Mucosa of descending colon (tissue), 3 donors: ENCODE measurements around the gene INTS3. TPM values are rescaled to one million over a fixed set of nuclear protein-coding genes. Genes with fewer than 3 reads are reported as not detected.

ENCODE experiments used
- ATAC-seq: fragments of 200-7000 bp; cut with Tn5 transposase; one replicate; pipeline ENCODE4 v1.9.1; 2020; ENCODE audit warnings: mild to moderate bottlenecking, moderate library complexity
- DNase-seq, 3 donors: peaks; one replicate each; pipeline ENCODE4 v3.0.0-alpha.2; 2020
- H3K36me3 ChIP-seq: fragments of 200-600 bp; one replicate; pipeline ENCODE4 v1.8.0; 2021; ENCODE audit warnings: low read depth, mild to moderate bottlenecking
- H3K4me1 ChIP-seq: fragments of 200-600 bp; one replicate; pipeline ENCODE4 v1.8.0; 2021; ENCODE audit warnings: low read depth, mild to moderate bottlenecking
- H3K4me3 ChIP-seq: fragments of 200-600 bp; one replicate; pipeline ENCODE4 v1.8.0; 2021; ENCODE audit warnings: mild to moderate bottlenecking
- H3K9me3 ChIP-seq: fragments of 200-600 bp; one replicate; pipeline ENCODE4 v1.8.0; 2021; ENCODE audit warnings: mild to moderate bottlenecking
- intact Hi-C, 2 donors: fragments of 100-400 bp; cut with DNase I in 1 of 2; cut with micrococcal nuclease in 1 of 2; formaldehyde crosslinking; loops; one replicate each; pipeline versions ENCODE4 v1.11.0 to v1.11.1; 2022; cut with DNase I, micrococcal nuclease
- total RNA-seq, 3 donors: library from RNA; stranded (reverse); fragmentation: NEBNext Ultra II Directional in 2 of 3; extraction: Animal tissue kit (Norgen Biotek cat#: 25700) in 2 of 3; gene quantifications; one replicate each; pipeline versions ENCODE4 v1.2.1 to v1.2.4, GENCODE V29; 2021 to 2023
- TF ChIP-seq, protein P1 (sequence below): fragments of 200-600 bp; IDR thresholded peaks from one replicate; pipeline ENCODE4 v1.8.0; 2022; ENCODE audit warnings: antibody characterized with exemption, mild to moderate bottlenecking
- donor health status: DM: no; HTN: no; CAD: no; lungs with moderate emphysema.
- donor health status: DM: no; HTN: no; CAD: no.
- donor health status: DM: no; HTN: yes; CAD: no.

INTS3 gene
- total RNA-seq, 3 donors from 2014 or later = 30.6 to 52.3 (median 36.1) TPM

- no peak for ATAC-seq
- peak in 1 of 3 donors; percentile 40 for DNase-seq
- Histone ChIP-seq H3K4me1 (peaks cover 4% of the 10 kb centered on the region), H3K36me3 (no peaks in the 10 kb centered on the region), H3K9me3 (no peaks in the 10 kb centered on the region), H3K4me3 (no peak overlapping the region)
- TF ChIP-seq, protein P1, sequence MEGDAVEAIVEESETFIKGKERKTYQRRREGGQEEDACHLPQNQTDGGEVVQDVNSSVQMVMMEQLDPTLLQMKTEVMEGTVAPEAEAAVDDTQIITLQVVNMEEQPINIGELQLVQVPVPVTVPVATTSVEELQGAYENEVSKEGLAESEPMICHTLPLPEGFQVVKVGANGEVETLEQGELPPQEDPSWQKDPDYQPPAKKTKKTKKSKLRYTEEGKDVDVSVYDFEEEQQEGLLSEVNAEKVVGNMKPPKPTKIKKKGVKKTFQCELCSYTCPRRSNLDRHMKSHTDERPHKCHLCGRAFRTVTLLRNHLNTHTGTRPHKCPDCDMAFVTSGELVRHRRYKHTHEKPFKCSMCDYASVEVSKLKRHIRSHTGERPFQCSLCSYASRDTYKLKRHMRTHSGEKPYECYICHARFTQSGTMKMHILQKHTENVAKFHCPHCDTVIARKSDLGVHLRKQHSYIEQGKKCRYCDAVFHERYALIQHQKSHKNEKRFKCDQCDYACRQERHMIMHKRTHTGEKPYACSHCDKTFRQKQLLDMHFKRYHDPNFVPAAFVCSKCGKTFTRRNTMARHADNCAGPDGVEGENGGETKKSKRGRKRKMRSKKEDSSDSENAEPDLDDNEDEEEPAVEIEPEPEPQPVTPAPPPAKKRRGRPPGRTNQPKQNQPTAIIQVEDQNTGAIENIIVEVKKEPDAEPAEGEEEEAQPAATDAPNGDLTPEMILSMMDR = no peak
- intact Hi-C loops = loop anchor here (5.0 to 10.0 kb wide), 3 partner anchors 145 to 187 kb away; partner anchors contain the start of genes RAB13 (in 2 of the 2) and DENND4B (in 1 of the 2)
These were observed 72.0 kb downstream of the INTS3 start for GRCh38 chr1:153799566-153800465.

- peak in 1 of 3 donors; percentile 43 for DNase-seq
- intact Hi-C loops = loop anchor here in 1 of 2 donors (5.0 kb wide), 1 partner anchor 187 kb away; the partner anchor contains the start of gene RAB13
These were observed 72.7 kb downstream of the INTS3 start for GRCh38 chr1:153800516-153800915.

GRCh38 chr1:153801028-153801625 lies 73.3 kb downstream of the INTS3 start:
- intact Hi-C loops = loop anchor here in 1 of 2 donors (5.0 kb wide), 1 partner anchor 186 kb away; the partner anchor contains the start of gene RAB13
- H3K4me3 ChIP-seq = no peak overlapping the region
- no peak for DNase-seq
- TF ChIP-seq, protein P1 = no peak
- H3K36me3 ChIP-seq = no peaks in the 10 kb centered on the region
- peaks cover 4% of the 10 kb centered on the region for H3K4me1 ChIP-seq
- no peak for ATAC-seq
- no peaks in the 10 kb centered on the region for H3K9me3 ChIP-seq

More at GRCh38 chr1:153800516-153800915, 72.7 kb downstream of the INTS3 start:
- TF ChIP-seq, protein P1 = no peak
- Histone ChIP-seq H3K4me1 (peaks cover 4% of the 10 kb centered on the region), H3K36me3 (no peaks in the 10 kb centered on the region), H3K4me3 (no peak overlapping the region), H3K9me3 (no peaks in the 10 kb centered on the region)
- ATAC-seq = no peak

GRCh38 chr1:153801786-153802697 lies 74.2 kb downstream of the INTS3 start:
- Histone ChIP-seq H3K4me3 (no peak overlapping the region), H3K9me3 (no peaks in the 10 kb centered on the region), H3K4me1 (peaks cover 4% of the 10 kb centered on the region), H3K36me3 (no peaks in the 10 kb centered on the region)
- intact Hi-C loops = loop anchor here in 1 of 2 donors (5.0 kb wide), 1 partner anchor 185 kb away; the partner anchor contains the start of gene RAB13
- TF ChIP-seq, protein P1 = no peak
- ATAC-seq (no peak), DNase-seq (no peak)
